Memory B cell (primary cell): Measurements from ENCODE around the gene TFB1M.
A peak's percentile ranks its signal among the peaks of the same experiment; 100 is the strongest.
"Not testable (repeated sequence)": the region's sequence is repeated elsewhere in the genome, so short reads cannot be mapped to it uniquely, and the experiment has no call there.

Experiments used
- ATAC-seq: fragments of 150-1000 bp; cut with Tn5 transposase; 2 replicates; pipeline ENCODE4 v1.10.0; 2021; ENCODE audit warnings: low read depth, mild to moderate bottlenecking, moderate library complexity
- DNase-seq, 2 donors: peaks; one replicate each; pipeline ENCODE4 v3.0.0; 2022; ENCODE audit warnings: low spot score in 2 of 2
- H3K27ac Mint-ChIP-seq: one replicate; pipeline ENCODE4 v1.8.0; 2022; ENCODE audit warnings: mild to moderate bottlenecking, moderate library complexity, mixed read lengths
- H3K27me3 Mint-ChIP-seq: one replicate; pipeline ENCODE4 v1.8.0; 2022; ENCODE audit warnings: mixed read lengths
- H3K36me3 Mint-ChIP-seq: one replicate; pipeline ENCODE4 v1.8.0; 2022; ENCODE audit warnings: mild to moderate bottlenecking, mixed read lengths
- H3K4me1 Mint-ChIP-seq: one replicate; pipeline ENCODE4 v1.8.0; 2022; ENCODE audit warnings: mixed read lengths
- H3K4me3 Mint-ChIP-seq: one replicate; pipeline ENCODE4 v1.8.0; 2022; ENCODE audit warnings: mild to moderate bottlenecking, moderate library complexity, mixed read lengths
- H3K9me3 Mint-ChIP-seq: one replicate; pipeline ENCODE4 v1.8.0; 2022; ENCODE audit warnings: mixed read lengths

The TFB1M gene

DNA sequence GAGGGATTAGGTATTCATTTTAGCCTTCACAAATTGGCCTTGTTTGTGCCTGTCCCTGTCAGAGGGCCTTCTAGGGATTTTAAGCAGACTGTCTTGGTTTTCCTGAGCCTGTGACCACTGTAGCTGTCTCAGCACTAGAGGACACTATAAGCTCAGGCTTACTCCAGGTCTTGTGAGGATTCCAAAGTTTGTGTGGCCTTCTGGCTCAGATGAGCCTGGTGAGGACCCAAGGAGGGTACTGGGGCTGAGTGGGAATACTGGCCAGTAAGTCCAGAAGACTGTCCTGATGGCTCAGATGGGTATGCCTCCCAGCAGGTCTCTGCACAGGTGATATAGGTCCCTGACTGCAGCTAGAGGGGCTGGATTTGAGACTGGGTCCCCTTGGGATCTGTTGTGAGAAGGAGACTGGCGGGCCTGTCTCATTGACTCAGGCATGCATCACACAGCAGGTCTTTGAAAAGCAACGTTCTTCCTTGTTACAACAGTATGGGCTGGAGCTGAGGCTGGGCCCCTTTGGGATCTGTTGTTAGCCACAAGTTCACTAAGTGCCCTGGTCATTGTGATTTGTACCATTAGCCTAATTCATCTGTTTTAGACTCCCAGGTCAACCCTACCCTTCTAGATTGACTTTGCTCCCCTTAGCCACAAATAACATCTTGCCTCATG is 26.3 kb upstream of the TFB1M start:
- Mint-ChIP-seq H3K27ac (no peak overlapping the region), H3K4me1 (peaks cover 9% of the 10 kb centered on the region), H3K4me3 (no peak overlapping the region), H3K9me3 (peaks cover 16% of the 10 kb centered on the region), H3K27me3 (no peaks in the 10 kb centered on the region), H3K36me3 (peaks cover 11% of the 10 kb centered on the region)
- no peak for ATAC-seq
- no peak for DNase-seq

DNA sequence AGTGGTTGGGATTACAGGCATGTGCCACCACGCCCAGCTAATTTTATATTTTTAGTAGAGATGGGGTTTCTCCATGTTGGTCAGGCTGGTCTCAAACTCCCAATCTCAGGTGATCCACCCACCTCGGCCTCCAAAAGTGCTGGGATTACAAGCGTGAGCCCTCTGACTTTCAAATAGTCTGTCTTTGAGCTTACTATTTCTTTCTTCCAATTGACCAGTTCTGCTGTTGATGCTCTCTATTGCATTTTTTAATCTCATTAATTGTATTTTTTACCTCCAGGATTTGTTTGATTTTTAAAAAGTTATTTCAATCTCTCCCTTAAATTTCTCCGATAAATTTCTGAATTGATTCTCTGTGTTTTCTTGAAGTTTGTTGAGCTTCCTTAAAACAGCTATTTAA is 25.6 kb upstream of the TFB1M start:
- H3K27me3 Mint-ChIP-seq, H3K27ac Mint-ChIP-seq, H3K36me3 Mint-ChIP-seq, H3K4me3 Mint-ChIP-seq, DNase-seq, ATAC-seq, H3K4me1 Mint-ChIP-seq: not testable (repeated sequence)
- H3K9me3 Mint-ChIP-seq: peaks cover 12% of the 10 kb centered on the region

DNA sequence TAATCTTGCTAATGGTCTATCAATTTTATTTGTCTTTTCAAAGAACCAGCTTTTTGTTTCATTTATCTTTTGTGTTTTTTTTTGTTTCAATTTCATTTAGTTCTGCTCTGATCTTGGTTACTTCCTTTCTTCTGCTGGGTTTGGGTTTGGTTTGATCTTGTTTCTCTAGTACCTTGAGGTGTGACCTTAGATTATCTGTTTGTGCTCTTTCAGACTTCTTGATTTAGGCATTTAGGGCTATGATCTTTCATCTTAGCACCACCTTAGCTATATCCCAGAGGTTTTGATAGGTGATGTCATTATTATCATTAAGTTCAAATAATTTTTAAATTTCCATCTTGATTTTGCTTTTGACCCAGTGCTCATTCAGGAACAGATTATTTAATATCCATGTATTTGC is 24.0 kb upstream of the TFB1M start:
- Mint-ChIP-seq H3K9me3 (peaks cover 12% of the 10 kb centered on the region), H3K4me1 (peaks cover 15% of the 10 kb centered on the region)
- H3K27me3 Mint-ChIP-seq, H3K27ac Mint-ChIP-seq, H3K36me3 Mint-ChIP-seq, H3K4me3 Mint-ChIP-seq, DNase-seq, ATAC-seq: not testable (repeated sequence)

DNA sequence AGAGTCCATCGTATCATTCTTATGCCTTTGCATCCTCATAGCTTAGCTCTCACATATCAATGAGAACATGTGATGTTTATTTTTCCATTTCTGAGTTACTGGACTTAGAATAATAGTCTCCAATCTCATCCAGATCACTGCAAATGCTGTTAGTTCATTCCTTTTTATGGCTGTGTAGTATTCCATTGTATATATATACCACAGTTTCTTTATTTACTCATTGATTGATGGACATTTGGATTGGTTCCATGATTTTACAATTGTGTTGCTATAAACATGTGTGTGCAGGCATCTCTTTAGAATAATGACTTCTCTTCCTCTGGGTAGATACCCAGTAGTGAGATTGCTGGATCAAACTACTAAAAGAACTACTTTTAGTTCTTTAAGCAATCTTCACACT is 21.0 kb upstream of the TFB1M start:
- Mint-ChIP-seq H3K4me1 (peaks cover 11% of the 10 kb centered on the region), H3K9me3 (peaks cover 12% of the 10 kb centered on the region), H3K27me3 (no peaks in the 10 kb centered on the region), H3K4me3 (no peak overlapping the region), H3K27ac (no peak overlapping the region), H3K36me3 (peaks cover 8% of the 10 kb centered on the region)
- DNase-seq (no peak), ATAC-seq (no peak)

DNA sequence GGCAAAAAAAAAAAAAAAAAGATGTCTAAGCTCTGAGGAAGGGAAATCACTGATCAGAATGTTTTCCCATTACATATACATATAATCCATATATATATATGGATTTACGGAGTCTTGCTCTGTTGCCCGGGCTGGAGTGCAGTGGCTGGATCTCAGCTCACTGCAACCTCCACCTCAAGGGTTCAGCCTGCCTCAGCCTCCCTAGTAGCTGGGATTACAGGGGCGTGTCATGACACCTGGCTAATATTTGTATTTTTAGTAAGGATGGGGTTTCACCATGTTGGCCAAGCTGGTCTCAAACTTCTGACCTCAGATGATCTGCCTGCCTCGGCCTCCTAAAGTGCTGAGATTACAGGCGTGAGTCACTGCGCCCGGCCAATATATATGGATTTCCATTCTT is 19.8 kb upstream of the TFB1M start:
- H3K27ac Mint-ChIP-seq: peak overlapping the region; percentile 1
- not testable (repeated sequence) for ATAC-seq

DNA sequence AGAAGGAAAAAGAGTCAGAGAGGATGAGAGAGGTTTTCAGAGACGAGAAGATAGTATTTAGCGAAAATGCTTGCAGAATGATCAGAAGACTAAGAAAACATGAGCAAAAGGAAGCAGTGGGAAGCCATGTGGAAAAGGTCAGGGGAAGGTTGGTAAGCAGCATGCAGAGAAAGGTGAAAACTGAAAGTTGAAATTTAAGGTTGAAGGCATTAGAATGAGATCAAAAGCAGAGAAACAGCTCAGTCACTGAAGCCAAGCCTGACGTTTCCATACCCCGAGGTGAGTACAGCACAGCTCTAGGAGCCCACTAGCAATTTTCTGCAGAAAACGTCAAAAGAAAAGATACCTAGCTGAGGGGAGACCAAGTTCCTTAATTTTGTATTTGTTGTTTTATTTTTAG is 19.1 kb upstream of the TFB1M start:
- no peak for DNase-seq
- peak overlapping the region; percentile 25 for H3K4me3 Mint-ChIP-seq
- ATAC-seq: no peak
- H3K27ac Mint-ChIP-seq: peak overlapping the region; percentile 1
- H3K27me3 Mint-ChIP-seq: no peaks in the 10 kb centered on the region
- H3K9me3 Mint-ChIP-seq: peaks cover 5% of the 10 kb centered on the region
- H3K4me1 Mint-ChIP-seq: peaks cover 11% of the 10 kb centered on the region
- H3K36me3 Mint-ChIP-seq: peaks cover 6% of the 10 kb centered on the region

More for the DNA sequence above, 19.8 kb upstream of the TFB1M start:
- H3K36me3 Mint-ChIP-seq, H3K9me3 Mint-ChIP-seq, H3K4me3 Mint-ChIP-seq, H3K27me3 Mint-ChIP-seq, DNase-seq: not testable (repeated sequence)
- peaks cover 11% of the 10 kb centered on the region for H3K4me1 Mint-ChIP-seq

DNA sequence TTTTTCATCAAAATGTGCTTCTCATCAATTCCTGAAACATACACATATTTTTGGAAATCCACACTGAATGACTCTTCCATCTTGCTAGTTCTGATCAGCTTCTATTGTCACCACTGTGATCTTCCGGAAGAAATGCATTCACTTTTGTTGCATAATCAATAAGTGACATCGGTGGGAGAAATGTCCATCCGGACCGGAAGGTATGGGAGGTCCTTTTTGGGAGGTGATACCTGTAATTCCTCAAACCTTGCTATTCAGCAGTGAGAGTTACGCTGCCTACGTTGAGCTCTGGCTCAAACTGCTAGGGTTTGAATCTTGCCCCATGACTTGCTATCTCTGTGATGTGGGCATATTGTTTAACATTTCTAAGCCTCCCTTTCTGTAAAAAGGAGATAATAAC is 16.6 kb upstream of the TFB1M start:
- DNase-seq (no peak), ATAC-seq (no peak)
- H3K27ac Mint-ChIP-seq: no peak overlapping the region
- H3K27me3 Mint-ChIP-seq: no peaks in the 10 kb centered on the region
- H3K4me1 Mint-ChIP-seq: peaks cover 10% of the 10 kb centered on the region
- peaks cover 3% of the 10 kb centered on the region for H3K36me3 Mint-ChIP-seq
- H3K4me3 Mint-ChIP-seq: no peak overlapping the region
- H3K9me3 Mint-ChIP-seq: peaks cover 3% of the 10 kb centered on the region

DNA sequence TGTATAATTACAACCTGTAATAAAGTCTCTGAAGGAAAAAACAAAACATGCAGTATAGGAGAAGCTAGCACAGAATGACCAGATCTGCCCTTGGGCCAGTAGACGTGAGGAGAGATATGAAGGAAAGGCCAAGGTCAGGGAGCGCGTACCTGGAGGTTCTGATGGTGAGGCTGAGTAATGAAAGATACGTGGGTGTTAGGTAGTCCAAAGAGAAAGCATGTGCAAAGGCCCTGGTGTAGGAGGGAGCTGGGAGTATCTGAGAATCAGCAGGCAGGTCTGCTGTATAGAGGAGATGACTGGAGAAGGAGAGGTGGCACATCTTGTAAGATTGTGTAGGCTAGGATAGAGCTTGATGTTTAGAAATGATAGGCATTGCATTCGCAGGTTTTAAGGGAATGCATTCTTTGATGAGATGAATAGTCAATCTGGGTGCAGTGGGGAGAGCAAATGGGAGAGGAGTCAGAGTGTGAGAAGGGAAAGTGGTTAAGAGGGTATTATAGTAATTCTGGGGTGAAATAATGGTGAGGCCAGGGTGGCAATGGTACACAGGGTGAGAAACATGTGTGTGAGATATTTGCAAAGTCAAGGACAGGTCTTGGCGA is 15.9 kb upstream of the TFB1M start:
- Mint-ChIP-seq H3K4me3 (no peak overlapping the region), H3K9me3 (no peaks in the 10 kb centered on the region), H3K27me3 (no peaks in the 10 kb centered on the region), H3K27ac (no peak overlapping the region), H3K36me3 (no peaks in the 10 kb centered on the region), H3K4me1 (peaks cover 10% of the 10 kb centered on the region)
- ATAC-seq (no peak), DNase-seq (no peak)

DNA sequence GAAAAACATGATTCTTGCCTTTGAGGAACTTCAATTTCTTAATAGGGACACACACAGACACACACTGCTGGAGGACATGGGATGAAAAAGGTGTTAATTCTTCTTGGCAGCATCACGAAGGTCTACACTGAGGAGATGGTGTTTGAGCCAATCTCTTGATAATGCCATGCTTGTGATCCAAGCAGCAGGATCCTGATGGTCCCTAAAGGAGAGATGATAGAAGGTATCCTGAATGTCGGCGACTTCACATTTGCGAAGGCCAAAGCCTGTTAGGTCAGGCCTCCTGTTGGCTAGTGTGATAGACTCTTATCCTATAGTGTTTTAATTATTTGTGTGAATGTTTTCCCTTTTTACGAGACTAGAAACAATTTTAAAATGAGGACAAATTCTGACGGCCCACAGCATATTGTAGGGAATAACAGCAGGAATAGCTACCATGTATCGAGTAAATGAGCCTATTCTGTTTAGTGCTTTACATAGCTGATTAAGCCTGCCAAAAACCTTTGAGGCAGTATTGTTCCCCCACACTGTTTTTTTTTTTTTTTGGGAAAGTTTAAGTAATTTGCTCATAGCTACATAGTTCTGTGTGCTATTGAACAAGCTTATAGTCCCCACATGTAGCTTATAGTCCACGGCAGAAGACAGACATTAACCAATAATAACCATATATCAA is 15.3 kb upstream of the TFB1M start:
- Mint-ChIP-seq H3K27ac (no peak overlapping the region), H3K27me3 (no peaks in the 10 kb centered on the region), H3K36me3 (no peaks in the 10 kb centered on the region), H3K4me3 (no peak overlapping the region), H3K9me3 (no peaks in the 10 kb centered on the region), H3K4me1 (peaks cover 10% of the 10 kb centered on the region)
- DNase-seq (no peak), ATAC-seq (no peak)

DNA sequence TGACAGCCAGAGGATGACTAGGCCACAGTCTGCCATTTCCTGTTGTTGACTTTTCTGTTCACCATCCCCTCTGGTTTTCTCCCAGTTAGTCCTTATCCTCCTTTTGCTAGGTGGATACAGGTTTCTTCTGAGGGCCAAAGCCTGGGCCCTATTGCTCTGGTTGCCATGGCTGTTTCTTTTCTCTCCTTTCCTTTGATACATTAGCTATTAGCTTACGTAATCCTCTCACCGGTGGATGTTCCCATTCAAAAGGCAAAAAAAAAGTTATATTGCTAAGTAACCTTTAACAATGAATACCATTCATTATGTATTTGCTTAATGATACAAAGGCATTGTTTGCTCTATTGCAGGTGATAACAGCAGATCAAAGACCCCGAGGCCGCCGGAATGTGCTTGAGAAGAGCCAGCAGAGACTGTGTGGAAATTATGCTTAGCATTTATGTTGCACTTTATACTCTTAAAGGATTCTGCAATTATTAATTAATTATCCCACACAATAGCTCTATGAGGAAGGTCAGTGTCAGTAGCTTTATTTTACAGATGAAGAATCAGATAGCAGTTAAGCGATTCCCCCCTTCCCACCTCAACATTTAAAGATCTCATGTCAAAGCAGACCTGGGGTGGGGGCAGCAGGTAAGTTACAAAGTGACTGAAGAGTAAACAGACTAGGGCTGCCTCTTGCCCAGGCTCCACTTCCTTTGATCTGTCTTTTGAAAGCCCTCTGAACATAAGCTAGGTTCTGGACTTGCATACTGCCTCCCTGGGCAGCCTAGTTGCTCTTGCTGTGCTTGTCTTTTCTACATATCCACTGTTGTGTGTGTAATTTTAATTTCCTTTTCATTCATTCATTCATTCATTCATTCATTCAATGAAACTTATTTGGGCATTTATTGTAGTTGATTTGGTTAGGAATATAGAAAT is 14.5 kb upstream of the TFB1M start:
- ATAC-seq (no peak), DNase-seq (no peak)
- no peak overlapping the region for H3K4me3 Mint-ChIP-seq
- no peaks in the 10 kb centered on the region for H3K27me3 Mint-ChIP-seq
- H3K4me1 Mint-ChIP-seq: peaks cover 8% of the 10 kb centered on the region
- no peak overlapping the region for H3K27ac Mint-ChIP-seq
- H3K36me3 Mint-ChIP-seq: no peaks in the 10 kb centered on the region
- H3K9me3 Mint-ChIP-seq: no peaks in the 10 kb centered on the region

DNA sequence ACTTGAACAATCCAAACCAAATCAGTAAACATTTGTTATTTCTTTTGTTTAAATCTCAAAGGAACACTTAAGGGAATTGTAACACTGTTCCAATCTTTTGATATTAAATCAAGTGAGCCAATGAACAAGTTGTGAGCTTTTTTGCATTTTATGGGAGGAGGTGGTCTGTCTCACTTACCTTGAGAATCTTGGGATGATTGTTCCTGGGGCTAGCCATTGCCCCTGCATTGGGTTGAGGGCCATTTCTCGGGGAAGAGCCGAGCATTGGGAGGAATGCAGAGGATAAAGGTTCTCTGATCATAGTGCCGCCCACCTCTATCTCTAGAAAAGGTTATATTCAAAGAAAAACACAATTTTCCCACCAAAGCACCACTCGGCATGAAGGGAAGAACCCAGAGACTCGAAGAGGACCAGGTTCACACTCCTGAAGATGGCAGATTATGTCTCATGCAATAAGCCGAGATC is 13.8 kb upstream of the TFB1M start:
- Mint-ChIP-seq H3K27ac (no peak overlapping the region), H3K4me1 (peaks cover 3% of the 10 kb centered on the region)
- ATAC-seq: no peak

DNA sequence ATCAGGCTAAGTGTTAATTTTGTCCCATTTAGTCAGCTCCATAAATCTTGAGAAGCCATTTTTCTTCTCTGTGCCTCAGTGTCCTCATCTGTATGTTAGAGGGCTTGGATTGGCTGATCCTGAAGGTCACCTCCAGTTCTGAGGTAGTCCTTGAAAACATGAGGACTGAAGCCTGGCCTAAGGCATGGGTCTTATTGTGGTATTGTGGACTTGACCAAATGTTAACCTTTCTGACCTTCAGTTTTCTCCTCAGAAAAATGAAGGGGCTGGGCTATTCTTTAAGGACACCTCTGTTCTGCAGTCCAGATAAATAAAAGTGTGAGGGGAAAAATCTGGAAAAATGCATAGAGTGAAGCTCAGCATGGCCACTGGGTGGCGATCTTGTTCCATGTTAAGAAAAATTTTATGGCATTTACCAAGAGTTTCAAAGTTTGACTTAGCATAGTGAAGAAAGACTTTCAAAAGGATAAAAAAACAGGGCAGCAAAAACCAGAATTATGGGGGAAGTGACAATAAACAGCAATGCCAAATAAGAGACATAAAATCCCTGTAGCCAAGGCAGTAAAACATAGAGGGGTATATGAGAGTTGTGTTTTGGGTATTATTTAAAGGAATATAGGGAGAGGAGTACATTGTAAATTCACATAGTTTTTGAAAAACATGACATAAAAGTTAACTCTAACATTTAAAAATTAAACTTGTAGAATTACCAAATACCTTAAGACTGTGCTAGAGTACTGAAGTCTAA is 13.2 kb upstream of the TFB1M start:
- Mint-ChIP-seq H3K27me3 (no peaks in the 10 kb centered on the region), H3K9me3 (no peaks in the 10 kb centered on the region), H3K4me1 (peaks cover 3% of the 10 kb centered on the region), H3K27ac (no peak overlapping the region), H3K4me3 (no peak overlapping the region), H3K36me3 (no peaks in the 10 kb centered on the region)
- ATAC-seq: peak; percentile 48
- DNase-seq: peak; percentile 52 to 63

More for the DNA sequence above, 13.8 kb upstream of the TFB1M start:
- Mint-ChIP-seq H3K4me3 (no peak overlapping the region), H3K36me3 (no peaks in the 10 kb centered on the region), H3K9me3 (no peaks in the 10 kb centered on the region), H3K27me3 (no peaks in the 10 kb centered on the region)
- no peak for DNase-seq

DNA sequence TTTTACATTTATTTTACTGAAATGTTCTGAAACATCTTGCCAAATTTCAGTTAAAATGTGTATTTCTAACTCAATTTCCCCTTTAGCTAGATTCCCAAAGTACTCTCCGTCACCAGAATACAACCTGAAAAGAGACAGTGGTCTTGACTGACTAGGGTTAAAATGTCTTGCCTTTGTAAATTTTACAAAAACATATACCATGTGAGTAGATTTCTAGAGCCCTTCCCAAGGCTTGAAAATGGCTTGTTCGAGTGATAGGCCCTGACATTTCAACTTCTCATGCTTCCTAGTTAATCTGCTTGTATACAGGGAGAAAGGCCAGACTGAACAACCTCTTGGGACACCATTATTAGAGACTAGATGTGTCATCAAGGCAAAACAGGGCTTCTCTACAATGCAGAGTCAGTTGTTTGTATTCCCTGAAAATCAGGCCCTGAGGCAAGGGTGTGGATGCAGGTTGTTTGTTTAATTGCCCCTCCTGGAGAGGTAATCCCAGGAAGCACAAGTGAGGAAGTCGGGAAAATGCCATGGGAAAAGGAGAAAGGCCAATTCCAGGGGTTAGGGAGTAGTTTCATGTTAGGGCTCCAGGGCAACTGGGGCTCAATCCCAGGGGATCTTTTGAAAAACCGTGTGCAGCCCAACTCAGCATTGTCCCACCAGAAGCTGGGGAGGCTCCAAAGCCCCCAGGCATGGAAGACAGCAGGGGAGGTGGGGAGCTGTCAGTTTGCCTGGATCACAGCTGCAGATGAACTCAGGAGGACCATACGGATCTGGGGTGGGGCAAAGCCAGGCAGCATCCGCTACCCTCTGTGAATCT is 11.6 kb upstream of the TFB1M start:
- Mint-ChIP-seq H3K9me3 (no peaks in the 10 kb centered on the region), H3K36me3 (no peaks in the 10 kb centered on the region), H3K27ac (no peak overlapping the region), H3K4me1 (peaks cover 3% of the 10 kb centered on the region), H3K27me3 (no peaks in the 10 kb centered on the region), H3K4me3 (no peak overlapping the region)
- no peak for DNase-seq
- no peak for ATAC-seq
